Effector CD8-positive, alpha-beta T cell (primary cell): ENCODE data around the gene ODAD3.

Experiments
- DNase-seq: peaks from one replicate; lab custom pipeline; 2025; lab: John Stamatoyannopoulos, UW

Gene ODAD3

DNA sequence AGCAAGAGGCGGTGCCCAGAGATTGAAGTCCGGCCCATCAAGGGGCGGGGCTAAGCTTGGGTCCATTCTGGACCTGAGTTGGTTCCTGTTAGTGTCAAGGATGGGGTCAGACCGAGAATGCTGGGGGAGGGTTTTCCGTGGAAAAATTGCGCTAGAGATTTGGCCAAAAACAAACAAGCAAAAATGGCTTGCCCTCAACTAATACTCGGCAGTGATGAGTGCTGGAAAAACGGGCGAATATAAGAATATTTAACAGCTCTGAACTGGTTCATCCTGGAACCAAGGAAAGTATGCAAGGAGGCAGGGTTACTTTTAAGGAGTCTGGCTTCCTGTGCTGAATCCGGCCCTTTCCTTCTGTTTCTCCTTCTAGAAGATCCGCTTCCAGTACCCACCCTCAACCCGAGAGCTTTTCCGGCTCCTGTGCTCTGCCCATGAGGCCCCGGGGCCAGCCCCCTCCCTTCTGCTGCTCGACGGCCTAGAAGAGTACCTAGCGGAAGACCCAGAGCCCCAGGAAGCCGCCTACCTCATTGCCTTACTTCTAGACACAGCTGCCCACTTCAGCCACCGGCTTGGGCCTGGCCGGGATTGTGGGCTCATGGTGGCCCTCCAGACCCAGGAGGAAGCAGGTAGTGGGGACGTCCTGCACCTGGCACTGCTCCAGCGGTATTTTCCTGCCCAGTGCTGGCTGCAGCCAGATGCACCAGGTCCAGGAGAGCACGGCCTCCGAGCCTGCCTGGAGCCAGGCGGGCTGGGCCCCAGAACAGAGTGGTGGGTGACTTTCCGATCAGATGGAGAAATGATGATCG lies 59.6 kb downstream of the ODAD3 start:
- DNase-seq: peak; percentile 48

DNA sequence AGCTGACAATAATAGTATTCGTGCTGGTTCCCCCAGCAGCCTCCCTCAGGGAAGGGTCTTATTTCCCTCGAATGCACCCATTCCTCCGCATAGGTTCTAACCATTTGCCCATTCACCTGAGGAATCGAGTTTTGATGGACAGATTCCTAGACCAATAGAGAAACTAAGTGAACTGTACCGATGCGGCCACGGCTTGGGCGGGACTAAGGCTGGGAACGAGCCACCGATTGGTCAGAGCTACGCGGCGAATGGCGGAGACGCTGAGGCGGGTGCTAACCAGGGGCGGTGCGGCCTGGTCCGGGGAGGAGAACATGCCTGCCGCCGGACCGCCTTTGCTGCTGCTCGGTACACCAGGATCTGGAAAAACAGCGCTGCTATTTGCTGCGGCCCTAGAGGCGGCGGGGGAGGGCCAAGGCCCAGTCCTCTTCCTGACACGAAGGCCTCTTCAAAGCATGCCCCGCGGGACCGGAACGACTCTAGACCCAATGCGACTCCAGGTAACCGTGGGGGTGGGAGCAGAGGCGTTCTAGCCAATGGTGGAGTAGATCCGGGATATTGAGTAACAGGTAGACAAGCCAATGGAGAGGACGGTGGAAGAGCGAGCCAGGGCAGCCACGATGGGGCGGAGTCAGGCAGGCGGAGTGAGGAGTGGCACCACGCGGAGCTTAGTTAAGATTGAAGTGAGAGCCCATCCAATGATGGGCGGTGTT lies 60.3 kb downstream of the ODAD3 start, which contains the start of gene SWSAP1:
Gene SWSAP1 (plus strand): TSS at position 234 of the 710 bp plus-strand sequence. CDS start 15 bp downstream, at position 249.
- DNase-seq: peak; percentile 92

DNA sequence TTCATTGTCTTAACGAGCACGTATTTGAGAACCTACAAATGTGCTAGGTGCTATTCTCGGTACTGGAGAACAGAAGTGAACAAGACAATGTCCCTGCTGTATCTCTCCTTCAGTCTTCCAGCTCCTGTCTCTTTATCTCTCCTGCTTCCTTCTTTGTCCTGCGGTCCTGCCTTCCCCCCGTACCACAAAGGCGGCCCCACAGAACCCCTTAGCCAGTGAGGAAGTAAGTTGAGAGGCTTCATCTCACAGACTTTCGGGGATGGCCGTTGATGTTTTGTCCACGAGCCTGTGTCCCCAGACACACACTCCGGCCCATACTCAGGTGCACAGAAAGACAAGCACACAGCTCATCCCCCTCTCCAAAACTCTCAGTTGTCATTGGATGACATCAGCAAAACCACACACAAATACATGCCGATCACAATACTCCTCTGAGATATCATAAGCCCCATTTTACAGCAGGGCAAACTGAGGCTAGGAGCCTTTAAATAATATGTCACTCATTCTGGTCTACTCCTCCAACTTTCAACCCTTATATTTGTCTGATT lies 61.0 kb downstream of the ODAD3 start:
- DNase-seq: no peak

DNA sequence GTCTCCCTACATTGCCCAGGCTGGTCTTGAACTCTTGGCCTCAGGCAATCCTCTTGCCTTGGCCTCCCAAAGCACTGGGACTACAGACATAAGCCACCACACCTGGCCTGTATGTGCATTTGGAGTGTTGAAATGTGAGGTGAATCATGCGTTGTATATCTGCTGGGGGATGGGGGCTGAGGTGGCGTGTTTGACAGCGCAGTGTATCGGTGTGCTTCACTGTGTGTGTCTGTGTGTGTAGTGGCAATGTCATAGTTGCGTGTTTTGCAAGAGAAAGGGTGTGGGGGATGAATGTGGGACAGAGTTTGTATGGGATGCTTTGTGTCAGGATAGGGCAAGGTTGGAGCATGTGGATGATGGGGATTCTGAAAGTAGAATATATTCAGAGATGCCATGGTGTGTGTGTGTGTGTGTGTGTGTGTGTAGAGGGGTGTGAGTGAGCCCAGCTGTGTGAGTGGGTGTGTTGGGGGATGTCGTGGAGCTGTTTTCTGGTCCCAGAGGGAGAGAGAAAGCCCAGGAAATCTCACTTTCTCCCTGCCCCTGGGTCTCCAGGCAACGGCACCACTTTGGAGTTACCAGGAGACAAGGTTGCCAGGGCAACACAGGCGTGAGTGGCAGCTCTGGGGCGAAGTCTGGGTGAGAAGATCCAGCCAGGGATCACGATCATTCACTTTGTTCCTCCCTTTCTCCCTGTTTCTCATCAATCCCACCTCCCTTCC lies 61.6 kb downstream of the ODAD3 start:
- no peak for DNase-seq

DNA sequence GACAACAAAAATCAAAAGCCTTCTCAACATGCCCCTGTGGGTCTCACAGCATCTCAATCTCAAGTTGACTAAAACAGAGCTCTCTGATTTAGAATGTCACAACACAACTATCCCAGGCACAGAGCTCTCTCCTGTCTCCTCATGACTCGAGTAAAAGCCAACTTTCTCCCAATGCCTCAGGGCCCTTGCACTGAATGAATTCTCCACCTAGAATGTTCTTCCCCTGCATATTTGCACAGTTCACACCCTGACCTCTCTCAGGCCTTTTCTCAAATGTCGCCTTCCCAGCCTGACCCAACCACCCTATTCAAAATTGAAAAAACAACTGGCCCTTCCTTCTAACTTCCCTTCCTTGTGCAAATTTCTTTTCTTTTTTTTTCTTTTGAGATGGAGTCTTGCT lies 64.2 kb downstream of the ODAD3 start:
- no peak for DNase-seq
